Trophoblast cell (in vitro differentiated cells and primary cell): ENCODE results near the gene TAF11.
A peak's percentile ranks its signal among the peaks of the same experiment; 100 is the strongest.

Source experiments
- DNase-seq, 2 donors: peaks; one replicate each; pipeline ENCODE4 v3.0.0-alpha.2; 2016
- H2AFZ ChIP-seq: 2 replicates; pipeline ENCODE4 v1.6.1; 2013; ENCODE audit warnings: low read length, moderate library complexity, mild to moderate bottlenecking; ENCODE audit not compliant: insufficient read depth, poor library complexity
- H2AK5ac ChIP-seq: 2 replicates; pipeline ENCODE4 v1.6.1; 2013; ENCODE audit warnings: mild to moderate bottlenecking, low read length
- H2BK120ac ChIP-seq: 2 replicates; pipeline ENCODE4 v1.6.1; 2013; ENCODE audit warnings: low read length, mild to moderate bottlenecking, moderate library complexity; ENCODE audit not compliant: insufficient read depth, poor library complexity
- H2BK12ac ChIP-seq: 2 replicates; pipeline ENCODE4 v1.6.1; 2013; ENCODE audit warnings: mild to moderate bottlenecking, low read length, moderate library complexity
- H2BK5ac ChIP-seq: 2 replicates; pipeline ENCODE4 v1.6.1; 2013; ENCODE audit warnings: low read length, low read depth, moderate library complexity, mild to moderate bottlenecking; ENCODE audit not compliant: poor library complexity
- H3K14ac ChIP-seq: 2 replicates; pipeline ENCODE4 v1.6.1; 2013; ENCODE audit warnings: mild to moderate bottlenecking, low read length
- H3K18ac ChIP-seq: 2 replicates; pipeline ENCODE4 v1.6.1; 2013; ENCODE audit warnings: mild to moderate bottlenecking, low read length
- H3K23ac ChIP-seq: 2 replicates; pipeline ENCODE4 v1.6.1; 2013; ENCODE audit warnings: low read length
- H3K27ac ChIP-seq: 2 replicates; pipeline ENCODE4 v1.5.1; 2013; ENCODE audit warnings: low read depth, mild to moderate bottlenecking, inconsistent platforms, low read length, moderate library complexity
- H3K27me3 ChIP-seq: 2 replicates; pipeline ENCODE4 v1.6.1; 2013; ENCODE audit warnings: inconsistent platforms, mild to moderate bottlenecking, low read length, moderate library complexity; ENCODE audit not compliant: insufficient read depth
- H3K36me3 ChIP-seq, 2 experiments: 1 replicate in 1 of 2; 2 replicates in 1 of 2; pipeline ENCODE4 v1.6.1; 2013; ENCODE audit warnings: low read length in 2 of 2, mild to moderate bottlenecking in 2 of 2, moderate library complexity in 1 of 2; ENCODE audit not compliant: insufficient read depth in 2 of 2, control insufficient read depth in 1 of 2
- H3K4ac ChIP-seq: 2 replicates; pipeline ENCODE4 v1.6.1; 2013; ENCODE audit warnings: low read depth, mild to moderate bottlenecking, low read length, moderate library complexity
- H3K4me1 ChIP-seq, 2 experiments: 1 replicate in 1 of 2; 2 replicates in 1 of 2; pipeline ENCODE4 v1.6.1; 2013; ENCODE audit warnings: low read length in 2 of 2, mild to moderate bottlenecking in 2 of 2, moderate library complexity in 1 of 2; ENCODE audit not compliant: insufficient read depth in 2 of 2, control insufficient read depth in 1 of 2
- H3K4me2 ChIP-seq: 2 replicates; pipeline ENCODE4 v1.6.1; 2013; ENCODE audit warnings: inconsistent platforms, mild to moderate bottlenecking, low read length, moderate library complexity
- H3K4me3 ChIP-seq: 2 replicates; pipeline ENCODE4 v1.5.1; 2013; ENCODE audit warnings: mild to moderate bottlenecking, low read depth, low read length, inconsistent platforms
- H3K79me1 ChIP-seq: one replicate; pipeline ENCODE4 v1.6.1; 2013; ENCODE audit warnings: low read length
- H3K79me2 ChIP-seq: 2 replicates; pipeline ENCODE4 v1.6.1; 2013; ENCODE audit warnings: low read length, mild to moderate bottlenecking; ENCODE audit not compliant: control insufficient read depth, insufficient read depth, poor library complexity
- H3K9ac ChIP-seq: 2 replicates; pipeline ENCODE4 v1.6.1; 2013; ENCODE audit warnings: mild to moderate bottlenecking, low read length
- H3K9me3 ChIP-seq: 2 replicates; pipeline ENCODE4 v1.6.1; 2013; ENCODE audit warnings: low read depth, mild to moderate bottlenecking, control low read depth, inconsistent platforms, low read length; ENCODE audit not compliant: insufficient read depth
- H4K12ac ChIP-seq: 2 replicates; pipeline ENCODE4 v1.6.1; 2013; ENCODE audit warnings: low read depth, mild to moderate bottlenecking, low read length, moderate library complexity
- H4K8ac ChIP-seq: 2 replicates; pipeline ENCODE4 v1.6.1; 2013; ENCODE audit warnings: low read depth, mild to moderate bottlenecking, low read length, moderate library complexity
- H4K91ac ChIP-seq: one replicate; pipeline ENCODE4 v1.6.1; 2013; ENCODE audit warnings: low read depth, mild to moderate bottlenecking, low read length, moderate library complexity
- WGBS: extraction: QIAGEN DNeasy Blood & Tissue Kit; methylation state at CpG from one replicate; pipeline ENCODE4 v1.1.7; 2013; ENCODE audit warnings: missing lambda C conversion rate; ENCODE audit not compliant: insufficient read length, insufficient coverage; ENCODE audit errors: extremely low coverage; 5-methylcytosine and 5-hydroxymethylcytosine counted together

TAF11 gene

DNA sequence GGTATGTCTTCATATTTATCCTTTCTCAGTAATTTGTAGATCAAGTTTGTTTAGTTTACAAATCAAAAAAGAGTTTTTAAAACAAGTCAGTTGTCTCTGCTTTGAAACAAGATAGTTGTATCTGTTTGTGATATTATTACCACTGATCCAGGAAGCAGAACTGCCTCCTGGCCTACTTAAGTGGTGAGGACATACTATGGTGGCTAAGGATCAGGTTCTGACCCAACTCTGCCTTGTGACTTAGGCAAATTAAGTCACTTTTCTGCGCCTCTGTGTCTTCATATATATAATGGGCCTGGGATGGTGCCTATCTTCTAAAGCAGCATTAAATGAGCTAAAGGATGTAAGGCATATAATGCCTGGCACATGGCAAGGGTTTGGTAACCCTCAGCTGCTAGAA lies 9.9 kb upstream of the TAF11 start:
- no peak overlapping the region for H3K4me3 ChIP-seq

DNA sequence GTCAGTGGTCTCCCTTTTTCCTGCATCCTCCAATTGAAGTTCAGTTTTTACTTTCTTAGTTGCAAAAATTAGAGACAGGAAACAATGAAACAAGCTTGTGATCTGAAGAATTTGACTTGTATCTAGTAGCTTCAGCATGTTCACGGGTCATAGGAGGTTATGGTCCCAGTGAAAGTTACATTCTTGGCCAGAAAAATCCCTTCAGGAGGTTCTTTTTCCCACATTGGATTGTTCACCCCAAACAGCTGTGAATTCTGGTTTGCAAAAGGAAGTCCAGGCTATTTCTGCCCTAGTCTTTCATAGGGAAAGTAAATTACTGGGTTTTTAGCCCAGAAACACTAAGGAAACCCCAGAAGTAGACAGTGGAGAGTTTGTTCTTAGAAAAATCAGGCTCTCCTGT lies 9.3 kb upstream of the TAF11 start:
- no peak overlapping the region for H3K4ac ChIP-seq
- no peaks in the 10 kb centered on the region for H3K36me3 ChIP-seq
- no peak overlapping the region for H2BK120ac ChIP-seq
- H3K4me2 ChIP-seq: no peak overlapping the region
- H3K9ac ChIP-seq: no peak overlapping the region
- H2AFZ ChIP-seq: no peak overlapping the region
- H3K79me1 ChIP-seq: no peaks in the 10 kb centered on the region
- no peaks in the 10 kb centered on the region for H3K4me1 ChIP-seq
- H3K9me3 ChIP-seq: no peaks in the 10 kb centered on the region
- no peak overlapping the region for H2AK5ac ChIP-seq
- H2BK5ac ChIP-seq: no peak overlapping the region
- H3K14ac ChIP-seq: no peak overlapping the region
- no peak for DNase-seq
- H3K23ac ChIP-seq: no peak overlapping the region
- no peak overlapping the region for H4K8ac ChIP-seq
- H4K12ac ChIP-seq: no peak overlapping the region
- no peaks in the 10 kb centered on the region for H3K79me2 ChIP-seq
- no peak overlapping the region for H4K91ac ChIP-seq
- no peaks in the 10 kb centered on the region for H3K27me3 ChIP-seq
- H3K27ac ChIP-seq: no peak overlapping the region
- no CpG with 5 or more reads among the region's 1 CpG for WGBS
- no peak overlapping the region for H3K4me3 ChIP-seq
- H2BK12ac ChIP-seq: no peak overlapping the region
- H3K18ac ChIP-seq: no peak overlapping the region

More for the DNA sequence above, 9.9 kb upstream of the TAF11 start:
- Histone ChIP-seq H3K9ac (no peak overlapping the region), H2AFZ (no peak overlapping the region), H2BK12ac (no peak overlapping the region), H4K91ac (no peak overlapping the region), H3K27me3 (no peaks in the 10 kb centered on the region), H3K4ac (peak overlapping the region; percentile 21), H2BK5ac (no peak overlapping the region), H3K36me3 (no peaks in the 10 kb centered on the region), H3K14ac (no peak overlapping the region), H3K4me1 (no peaks in the 10 kb centered on the region), H3K79me2 (no peaks in the 10 kb centered on the region), H3K9me3 (no peaks in the 10 kb centered on the region), H3K23ac (no peak overlapping the region), H3K27ac (no peak overlapping the region), H4K12ac (no peak overlapping the region), H4K8ac (no peak overlapping the region), H2AK5ac (no peak overlapping the region), H3K79me1 (no peaks in the 10 kb centered on the region), H3K4me2 (no peak overlapping the region), H2BK120ac (no peak overlapping the region), H3K18ac (no peak overlapping the region)
- no CpG with 5 or more reads among the region's 1 CpG for WGBS
- DNase-seq: no peak

DNA sequence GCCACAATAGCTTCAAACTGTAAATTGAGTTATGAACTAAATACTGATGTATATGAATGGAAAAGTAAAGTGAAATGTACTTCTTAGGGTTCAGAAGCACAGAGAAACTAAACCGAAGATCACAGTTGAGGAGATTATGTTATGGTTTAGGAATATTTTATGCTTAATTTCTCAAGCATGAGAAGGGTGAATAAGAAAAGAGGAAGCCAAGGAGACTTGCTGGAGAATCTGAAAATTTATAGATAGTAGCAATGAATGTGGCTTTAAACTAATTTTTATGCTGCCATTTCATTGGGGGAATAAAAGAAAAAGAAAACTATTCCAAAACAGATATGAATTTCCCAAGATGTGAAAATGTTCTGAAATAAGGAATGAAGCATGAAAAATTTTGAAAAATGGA lies 6.9 kb upstream of the TAF11 start:
- Histone ChIP-seq H3K18ac (no peak overlapping the region), H2BK5ac (no peak overlapping the region), H2BK12ac (no peak overlapping the region), H3K23ac (no peak overlapping the region), H2AFZ (no peak overlapping the region), H2BK120ac (no peak overlapping the region), H3K27ac (no peak overlapping the region), H2AK5ac (no peak overlapping the region), H3K79me2 (peaks cover 1% of the 10 kb centered on the region), H3K9me3 (no peaks in the 10 kb centered on the region), H4K8ac (no peak overlapping the region), H3K79me1 (no peaks in the 10 kb centered on the region), H3K4me2 (no peak overlapping the region), H3K4me1 (no peaks in the 10 kb centered on the region), H3K27me3 (no peaks in the 10 kb centered on the region), H4K91ac (no peak overlapping the region), H3K9ac (no peak overlapping the region), H3K4ac (no peak overlapping the region), H3K14ac (no peak overlapping the region), H3K4me3 (no peak overlapping the region), H3K36me3 (no peaks in the 10 kb centered on the region), H4K12ac (no peak overlapping the region)
- no peak for DNase-seq
- no CpG with 5 or more reads among the region's 1 CpG for WGBS

- H4K91ac ChIP-seq: no peak overlapping the region
- no peaks in the 10 kb centered on the region for H3K27me3 ChIP-seq
- no peak overlapping the region for H2BK12ac ChIP-seq
- H3K79me2 ChIP-seq: peaks cover 9% of the 10 kb centered on the region
- H3K4me2 ChIP-seq: no peak overlapping the region
- no CpG with 5 or more reads among the region's 2 CpGs for WGBS
- H3K18ac ChIP-seq: no peak overlapping the region
- H3K4ac ChIP-seq: no peak overlapping the region
- H3K9ac ChIP-seq: no peak overlapping the region
- H2BK5ac ChIP-seq: no peak overlapping the region
- H3K4me1 ChIP-seq: peaks cover 0 to 1% of the 10 kb centered on the region in 2 experiments
- no peak overlapping the region for H3K4me3 ChIP-seq
- DNase-seq: no peak
- H2AFZ ChIP-seq: no peak overlapping the region
- no peak overlapping the region for H3K27ac ChIP-seq
- H3K9me3 ChIP-seq: no peaks in the 10 kb centered on the region
- no peak overlapping the region for H2AK5ac ChIP-seq
- H3K36me3 ChIP-seq: no peaks in the 10 kb centered on the region
- no peak overlapping the region for H2BK120ac ChIP-seq
- no peak overlapping the region for H3K14ac ChIP-seq
- no peak overlapping the region for H3K23ac ChIP-seq
- no peak overlapping the region for H4K8ac ChIP-seq
- no peak overlapping the region for H4K12ac ChIP-seq
- H3K79me1 ChIP-seq: peaks cover 6% of the 10 kb centered on the region
Measured at GRCh38 chr6:34891296-34891695, 3.5 kb upstream of the TAF11 start.
